ENCODE measurements around the gene RBM20.

DNA sequence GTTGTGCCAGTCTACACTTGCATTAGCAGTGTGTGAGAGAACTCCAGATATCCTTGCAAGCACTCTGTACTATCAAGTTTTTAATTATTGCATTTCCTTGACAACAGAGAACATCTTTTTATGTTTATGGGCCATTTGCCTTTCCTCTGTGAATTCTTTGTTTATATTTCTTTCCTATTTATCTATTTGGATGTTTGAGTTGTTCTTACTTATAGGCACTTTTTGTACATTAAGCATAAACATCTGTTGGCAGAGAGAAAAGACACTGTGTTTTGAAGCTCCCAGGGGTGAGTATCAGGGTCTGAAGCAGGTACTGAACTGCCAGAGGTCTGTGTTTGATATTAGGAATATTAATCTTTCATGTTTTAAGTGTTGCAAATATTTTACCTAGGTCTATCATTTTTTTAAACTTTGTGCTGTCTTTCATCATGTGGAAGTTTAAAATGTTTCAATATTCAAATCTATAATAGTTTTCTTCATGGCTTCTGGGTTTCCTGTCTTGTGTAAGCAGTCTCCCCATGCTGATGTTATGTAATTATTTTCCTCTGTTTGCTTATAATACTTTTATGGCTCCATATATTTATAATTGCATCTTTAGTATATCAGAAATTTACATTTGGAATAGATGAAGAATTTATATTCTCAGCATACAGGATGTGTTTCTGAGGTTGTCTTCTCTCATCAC is 209.9 kb downstream of the RBM20 start:
- TF ChIP-seq, protein P1, sequence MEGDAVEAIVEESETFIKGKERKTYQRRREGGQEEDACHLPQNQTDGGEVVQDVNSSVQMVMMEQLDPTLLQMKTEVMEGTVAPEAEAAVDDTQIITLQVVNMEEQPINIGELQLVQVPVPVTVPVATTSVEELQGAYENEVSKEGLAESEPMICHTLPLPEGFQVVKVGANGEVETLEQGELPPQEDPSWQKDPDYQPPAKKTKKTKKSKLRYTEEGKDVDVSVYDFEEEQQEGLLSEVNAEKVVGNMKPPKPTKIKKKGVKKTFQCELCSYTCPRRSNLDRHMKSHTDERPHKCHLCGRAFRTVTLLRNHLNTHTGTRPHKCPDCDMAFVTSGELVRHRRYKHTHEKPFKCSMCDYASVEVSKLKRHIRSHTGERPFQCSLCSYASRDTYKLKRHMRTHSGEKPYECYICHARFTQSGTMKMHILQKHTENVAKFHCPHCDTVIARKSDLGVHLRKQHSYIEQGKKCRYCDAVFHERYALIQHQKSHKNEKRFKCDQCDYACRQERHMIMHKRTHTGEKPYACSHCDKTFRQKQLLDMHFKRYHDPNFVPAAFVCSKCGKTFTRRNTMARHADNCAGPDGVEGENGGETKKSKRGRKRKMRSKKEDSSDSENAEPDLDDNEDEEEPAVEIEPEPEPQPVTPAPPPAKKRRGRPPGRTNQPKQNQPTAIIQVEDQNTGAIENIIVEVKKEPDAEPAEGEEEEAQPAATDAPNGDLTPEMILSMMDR (IDR thresholded peaks at IDR 0.05; ENCODE audit: poor library complexity) = no peak
- TF ChIP-seq EZH2 (IDR thresholded peaks at IDR 0.05; ENCODE audit: borderline replicate concordance) (no peak), EZH2phosphoT487 (IDR thresholded peaks at IDR 0.05; ENCODE audit: low read depth, severe bottlenecking, unreplicated experiment) (no peak)

Measured in hepatocyte (in vitro differentiated cells).